ENCODE measurements around the gene CRTAC1. TPM values are rescaled to one million over a fixed set of nuclear protein-coding genes. Genes with fewer than 3 reads are reported as not detected.

CRTAC1 gene
- total RNA-seq, 1 experiment from 2014 or later = 0.20 TPM

- ATAC-seq = no peak
- intact Hi-C loops (cut with micrococcal nuclease) = no loop called here
- RAD21 ChIA-PET (ENCODE audit: low non-redundant PET in 1 of 2, low total read pairs in 2 of 2, uncharacterized antibody in 2 of 2, unreplicated experiment in 2 of 2) = no interaction called here
- no peaks in the 10 kb centered on the region for H3K27me3 ChIP-seq (ENCODE audit: insufficient read depth, low read length)
- no peak overlapping the region for H3K27ac ChIP-seq (ENCODE audit: low read depth, low read length)
- no peaks in the 10 kb centered on the region for H3K36me3 ChIP-seq (ENCODE audit: control insufficient read depth in 1 of 2, insufficient read depth in 2 of 2, low read length in 2 of 2)
- H3K9me2 ChIP-seq (ENCODE audit: insufficient read depth) = no peaks in the 10 kb centered on the region
- H3K9me3 ChIP-seq (ENCODE audit: control insufficient read depth in 1 of 2, insufficient read depth in 1 of 2, low read depth in 1 of 2, low read length in 2 of 2) = no peaks in the 10 kb centered on the region
- H3K4me3 ChIP-seq (replicated peaks in 1 of 2; ENCODE audit: low read depth in 1 of 2, low read length in 2 of 2) = no peak overlapping the region
- no peak overlapping the region for H2AFZ ChIP-seq (ENCODE audit: low read depth, low read length, poor library complexity, severe bottlenecking)
- DNase-seq (ENCODE audit: low read depth, low spot score) = no peak
- no peaks in the 10 kb centered on the region for H4K20me1 ChIP-seq (ENCODE audit: insufficient read depth)
- POLR2A ChIA-PET = no interaction called here
- CTCF ChIA-PET = no interaction called here
- no TSS peak for BruUV-seq (replicated peaks)
- peaks cover 15 to 19% of the 10 kb centered on the region in 2 experiments for H3K4me1 ChIP-seq (ENCODE audit: control insufficient read depth in 1 of 2, insufficient read depth in 2 of 2, low read length in 2 of 2)
- TF ChIP-seq EZH2phosphoT487 (IDR thresholded peaks at IDR 0.05; ENCODE audit: borderline replicate concordance) (no peak), SRF (IDR thresholded peaks at IDR 0.05; ENCODE audit: low read depth) (no peak), POLR2AphosphoS5 (IDR thresholded peaks at IDR 0.05; ENCODE audit: low read depth, low read length) (no peak)
- no peak overlapping the region for H3K4me2 ChIP-seq (ENCODE audit: low read length)
- H3K79me2 ChIP-seq (ENCODE audit: insufficient read depth, low read length) = no peaks in the 10 kb centered on the region
- H3K9ac ChIP-seq (ENCODE audit: low read length) = no peak overlapping the region
These were observed 211.8 kb downstream of the CRTAC1 start for GRCh38 chr10:97818572-97818971.

GRCh38 chr10:97816609-97817008 is 213.8 kb downstream of the CRTAC1 start:
- Histone ChIP-seq H3K9ac (ENCODE audit: low read length) (no peak overlapping the region), H3K4me2 (ENCODE audit: low read length) (no peak overlapping the region), H3K79me2 (ENCODE audit: insufficient read depth, low read length) (no peaks in the 10 kb centered on the region), H3K27ac (ENCODE audit: low read depth, low read length) (no peak overlapping the region), H3K4me3 (replicated peaks in 1 of 2; ENCODE audit: low read depth in 1 of 2, low read length in 2 of 2) (no peak overlapping the region), H3K4me1 (ENCODE audit: control insufficient read depth in 1 of 2, insufficient read depth in 2 of 2, low read length in 2 of 2) (peaks cover 9 to 18% of the 10 kb centered on the region in 2 experiments), H3K36me3 (ENCODE audit: control insufficient read depth in 1 of 2, insufficient read depth in 2 of 2, low read length in 2 of 2) (no peaks in the 10 kb centered on the region), H2AFZ (ENCODE audit: low read depth, low read length, poor library complexity, severe bottlenecking) (no peak overlapping the region), H3K9me2 (ENCODE audit: insufficient read depth) (no peaks in the 10 kb centered on the region), H3K27me3 (ENCODE audit: insufficient read depth, low read length) (no peaks in the 10 kb centered on the region), H3K9me3 (ENCODE audit: control insufficient read depth in 1 of 2, insufficient read depth in 1 of 2, low read depth in 1 of 2, low read length in 2 of 2) (no peaks in the 10 kb centered on the region), H4K20me1 (ENCODE audit: insufficient read depth) (no peaks in the 10 kb centered on the region)
- RAD21 ChIA-PET (ENCODE audit: low non-redundant PET in 1 of 2, low total read pairs in 2 of 2, uncharacterized antibody in 2 of 2, unreplicated experiment in 2 of 2) = no interaction called here
- DNase-seq (ENCODE audit: low read depth, low spot score) = no peak
- POLR2A ChIA-PET = no interaction called here
- CTCF ChIA-PET = no interaction called here
- intact Hi-C loops (cut with micrococcal nuclease) = no loop called here
- no TSS peak for BruUV-seq (replicated peaks)
- ATAC-seq = no peak
- no peak for TF ChIP-seq EZH2phosphoT487 (IDR thresholded peaks at IDR 0.05; ENCODE audit: borderline replicate concordance)
- TF ChIP-seq ZNF274 (IDR thresholded peaks at IDR 0.05; ENCODE audit: low read depth, low read length) = no peak
- no peak for TF ChIP-seq ZBTB33 (IDR thresholded peaks at IDR 0.05; ENCODE audit: extremely low read depth, insufficient replicate concordance, low read length)
- no peak for TF ChIP-seq POLR2AphosphoS5 (IDR thresholded peaks at IDR 0.05; ENCODE audit: low read depth, low read length)
- TF ChIP-seq ZFX (IDR thresholded peaks at IDR 0.05) = no peak
- TF ChIP-seq EGR1 (IDR thresholded peaks at IDR 0.05; ENCODE audit: low read depth) = no peak
- TF ChIP-seq TCF7L2 (IDR thresholded peaks at IDR 0.05; ENCODE audit: borderline replicate concordance, extremely low read depth, insufficient read depth, insufficient read length) = no peak
- no peak for TF ChIP-seq MAX (IDR thresholded peaks at IDR 0.05)
- TF ChIP-seq CBX3 (IDR thresholded peaks at IDR 0.05; ENCODE audit: low read depth) = no peak
- no peak for TF ChIP-seq REST (IDR thresholded peaks at IDR 0.05; ENCODE audit: low read depth)
- TF ChIP-seq CEBPB (IDR thresholded peaks at IDR 0.05; ENCODE audit: low read depth) = no peak
- TF ChIP-seq RAD21 (IDR thresholded peaks at IDR 0.05; ENCODE audit: low read depth) = no peak
- TF ChIP-seq SRF (IDR thresholded peaks at IDR 0.05; ENCODE audit: low read depth) = no peak
- TF ChIP-seq POLR2A (IDR thresholded peaks at IDR 0.05; ENCODE audit: borderline replicate concordance, extremely low read depth, insufficient read depth, insufficient read length) = no peak
- no peak for TF ChIP-seq JUND (IDR thresholded peaks at IDR 0.05)
- no peak for TF ChIP-seq ELF1 (IDR thresholded peaks at IDR 0.05; ENCODE audit: borderline replicate concordance, low read depth)
- no peak for TF ChIP-seq EZH2 (IDR thresholded peaks at IDR 0.05)
- no peak for TF ChIP-seq SP1 (IDR thresholded peaks at IDR 0.05; ENCODE audit: low read depth)

All from HCT116 (cell line).